A549 treated with RU486 at 1 μM for 4 hours (cell line): ENCODE results near the gene SPATA9. TPM values are rescaled to one million over a fixed set of nuclear protein-coding genes. Genes with fewer than 3 reads are reported as not detected.

Source experiments
- total RNA-seq: library from RNA; stranded (reverse); fragments of 200-300 nt; extraction: Qiagen RNA extraction; gene quantifications from 5 replicates; pipeline ENCODE4 v1.2.3, GENCODE V29; 2022; ENCODE audit warnings: low read depth

The SPATA9 gene
- total RNA-seq = 0.42 TPM in 1 of 5 replicates, not detected in the others

GRCh38 chr5:95682891-95683290, at the start of gene SPATA9:
Gene SPATA9, minus strand, starts transcription at chr5:95682991. Its CDS starts 137 bp downstream, at chr5:95682854.

GRCh38 chr5:95730730-95731570, 48.2 kb upstream of the SPATA9 start, which contains the start of gene RHOBTB3:
Gene RHOBTB3, plus strand, starts transcription at chr5:95731336. Its CDS starts 347 bp downstream, at chr5:95731683.

GRCh38 chr5:95646569-95647431, 36.0 kb downstream of the SPATA9 start, which contains the start of gene RFESD:
Gene RFESD, plus strand, starts transcription at chr5:95646777. Its CDS starts 5,495 bp downstream, at chr5:95652272.

GRCh38 chr5:95620030-95620869, 62.5 kb downstream of the SPATA9 start, which contains the start of gene GPR150:
Gene GPR150, plus strand, starts transcription at chr5:95620087. Its CDS starts 189 bp downstream, at chr5:95620276.

Other genes with a start within 250 kb of the SPATA9 start
- gene SKIC3, start 128.0 kb downstream of the SPATA9 start, total RNA-seq = 12.6 to 22.3 TPM (median 21.6 TPM) in 5 replicates
- gene ARSK, start 127.9 kb downstream of the SPATA9 start, total RNA-seq = 5.2 to 8.8 TPM (median 7.5 TPM) in 5 replicates
- 0.07 to 0.26 TPM (median 0.19 TPM) in 4 of 5 replicates, not detected in the other for gene GPR150, start 62.9 kb downstream of the SPATA9 start, total RNA-seq
- gene RFESD, start 36.2 kb downstream of the SPATA9 start, total RNA-seq = 1.7 to 2.9 TPM (median 2.1 TPM) in 5 replicates
- gene RHOBTB3, start 48.3 kb upstream of the SPATA9 start, total RNA-seq = 5.4 to 10.4 TPM (median 7.5 TPM) in 5 replicates
- 51.0 to 92.9 TPM (median 64.6 TPM) in 5 replicates for gene GLRX, start 139.7 kb upstream of the SPATA9 start, total RNA-seq